ENCODE results near the gene NBPF1.
"Not testable (repeated sequence)": the region's sequence is repeated elsewhere in the genome, so short reads cannot be mapped to it uniquely, and the experiment has no call there.

The NBPF1 gene

DNA sequence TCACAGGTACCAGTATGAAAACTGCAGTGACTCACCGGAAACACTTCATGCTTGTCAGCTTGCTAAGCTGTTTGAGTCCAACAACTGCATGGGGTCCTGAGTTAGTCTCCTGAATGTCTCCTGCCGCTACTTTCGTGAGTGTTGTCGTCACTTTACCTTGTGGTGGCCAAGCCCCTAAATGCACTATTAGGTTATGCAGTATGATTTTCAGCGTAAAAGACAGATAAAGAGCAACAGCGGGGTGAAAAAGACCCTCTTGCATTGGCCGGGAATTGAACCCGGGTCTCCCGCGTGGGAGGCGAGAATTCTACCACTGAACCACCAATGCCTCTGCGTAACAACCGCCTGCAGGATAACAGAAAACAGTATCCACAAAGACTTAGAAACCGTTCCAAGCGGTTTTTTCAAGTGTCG is 67.7 kb downstream of the NBPF1 start:
- DNase-seq (ENCODE audit: low read depth in 3 of 3) = peak in 1 of 3 experiments; percentile 35

DNA sequence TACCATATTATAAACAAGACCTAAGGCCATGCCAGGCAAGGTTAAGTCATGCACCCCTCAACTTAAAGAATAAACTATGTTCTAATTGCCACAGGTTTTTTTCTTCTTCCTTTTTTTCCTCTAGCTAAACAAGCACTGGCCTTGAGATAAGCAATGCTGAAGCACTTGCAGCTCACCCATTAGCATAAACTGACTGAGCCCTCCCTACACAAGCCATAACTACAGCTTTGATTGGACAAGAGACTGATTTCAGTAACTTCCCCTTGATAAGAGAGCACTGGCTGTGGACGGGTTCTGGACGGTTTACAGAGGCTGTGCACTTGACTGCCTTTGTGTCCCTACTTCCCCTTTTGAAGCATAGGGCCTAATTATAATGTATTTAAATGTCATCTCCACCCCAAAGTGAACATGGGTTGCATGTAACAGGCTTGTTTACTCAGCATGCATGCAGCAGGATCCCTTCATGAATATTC is 72.9 kb downstream of the NBPF1 start:
- DNase-seq (ENCODE audit: low read depth in 3 of 3) = not testable (repeated sequence)

DNA sequence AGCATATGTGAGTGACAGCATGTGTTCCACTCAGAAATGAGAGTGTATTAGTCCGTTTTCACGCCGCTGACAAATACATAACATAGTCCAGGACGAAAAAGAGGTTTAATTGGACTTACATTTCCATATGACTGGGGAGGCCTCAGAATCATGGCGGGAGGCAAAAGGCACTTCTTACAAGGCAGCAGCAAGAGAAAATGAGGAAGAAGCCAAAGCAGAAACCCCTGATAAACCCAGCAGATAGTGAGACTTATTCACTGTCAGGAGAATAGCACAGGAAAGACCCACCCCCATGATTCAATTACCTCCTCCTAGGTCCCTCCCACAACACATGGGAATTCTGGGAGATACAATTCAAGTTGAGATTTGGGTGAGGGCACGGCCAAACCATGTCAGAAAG is 75.8 kb downstream of the NBPF1 start:
- not testable (repeated sequence) for DNase-seq (ENCODE audit: low read depth in 3 of 3)

DNA sequence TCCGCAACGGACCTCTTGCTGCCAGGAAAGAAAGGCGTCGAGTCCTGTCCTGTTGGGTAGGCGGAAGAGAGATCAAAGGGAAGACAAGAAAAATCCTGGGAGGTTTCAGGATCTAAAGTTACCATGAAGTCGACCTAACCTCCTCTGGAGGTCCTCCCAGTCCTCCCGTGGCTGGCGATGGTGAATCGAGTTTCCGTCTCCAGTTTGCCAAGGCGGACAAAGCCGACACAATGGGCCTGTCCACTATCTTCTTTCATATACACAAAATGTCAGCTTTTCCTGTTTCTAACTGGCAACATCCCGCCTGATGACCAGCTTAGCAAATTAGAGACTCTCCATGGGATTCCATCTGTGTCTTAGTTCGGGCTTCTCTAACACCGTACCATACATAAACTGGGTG is 76.6 kb downstream of the NBPF1 start:
- DNase-seq (ENCODE audit: low read depth in 3 of 3) = not testable (repeated sequence)

GRCh38 chr1:16535898-16536297 is 77.5 kb downstream of the NBPF1 start:
- not testable (repeated sequence) for DNase-seq (ENCODE audit: low read depth in 3 of 3)

GRCh38 chr1:16535487-16535886 is 77.9 kb downstream of the NBPF1 start:
- DNase-seq (ENCODE audit: low read depth in 3 of 3) = not testable (repeated sequence)

DNA sequence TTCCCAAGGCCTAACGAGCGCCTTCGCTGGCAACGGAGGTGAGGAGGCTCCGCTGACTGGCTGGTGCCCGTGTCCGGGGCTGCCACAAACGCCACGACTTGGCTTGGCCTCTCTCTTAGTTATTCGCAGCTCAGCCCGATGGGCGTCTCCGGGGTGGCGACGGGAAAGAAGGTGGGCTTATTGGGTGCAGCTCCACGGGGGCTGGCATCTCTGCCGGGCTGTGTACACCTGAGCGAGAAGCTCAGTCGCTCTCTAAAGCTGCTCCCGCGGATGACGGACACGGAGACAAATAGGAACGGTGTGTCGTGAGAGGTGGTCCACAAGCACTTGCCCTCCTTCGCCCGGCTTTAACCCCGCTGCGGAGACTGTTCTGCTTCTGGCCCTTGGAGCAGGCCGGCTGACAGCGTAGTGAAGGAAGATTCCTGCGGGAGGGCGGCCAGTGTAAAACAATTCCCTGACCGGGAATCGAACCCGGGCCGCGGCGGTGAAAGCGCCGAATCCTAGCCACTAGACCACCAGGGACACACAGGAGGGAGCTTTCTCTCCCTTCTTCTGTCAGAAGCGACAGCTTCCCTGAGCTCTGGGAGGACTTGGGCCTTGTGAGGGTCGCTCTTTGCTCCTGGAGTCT is 78.4 kb downstream of the NBPF1 start:
- DNase-seq (ENCODE audit: low read depth in 3 of 3) = peak; percentile 17 to 55 (median 21)

- not testable (repeated sequence) for DNase-seq (ENCODE audit: low read depth in 3 of 3)
Measured at GRCh38 chr1:16534239-16534828, 79.0 kb downstream of the NBPF1 start.

DNA sequence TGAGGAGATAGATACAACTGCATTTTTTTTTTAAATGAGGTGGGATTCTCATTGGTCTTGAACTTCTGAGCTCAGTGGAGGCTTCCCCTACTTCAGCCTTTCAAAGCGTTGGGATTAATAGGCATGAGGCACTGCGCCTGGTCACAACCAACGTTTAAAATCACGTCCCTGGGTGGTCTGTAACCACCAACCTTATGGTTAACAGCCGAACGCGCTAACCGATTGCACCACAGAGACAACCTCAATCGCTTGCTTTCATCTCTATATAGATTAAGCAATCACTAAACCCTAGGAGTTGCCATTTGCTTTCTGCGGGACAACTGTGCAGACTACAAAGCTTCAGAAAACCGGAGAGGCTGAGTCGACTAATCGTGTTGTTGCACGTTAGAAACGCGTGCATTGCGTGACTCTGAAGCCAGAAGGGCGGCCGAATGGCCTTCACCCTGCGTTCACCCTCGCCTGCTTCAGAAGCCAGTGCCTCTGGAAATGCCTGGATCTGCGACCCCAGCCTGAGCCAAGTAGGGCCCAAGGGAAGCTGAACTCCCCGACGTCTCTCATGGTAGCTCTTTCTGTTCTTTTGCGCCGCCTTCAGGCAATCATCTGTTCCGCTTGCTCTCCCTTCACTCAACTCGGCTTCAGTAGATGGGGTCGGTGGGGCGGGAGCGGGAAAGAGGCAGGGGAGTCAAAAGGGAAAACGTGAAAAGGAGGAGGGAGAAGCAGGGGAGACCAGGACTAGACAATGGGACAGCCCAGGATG is 81.0 kb downstream of the NBPF1 start:
- not testable (repeated sequence) for DNase-seq (ENCODE audit: low read depth in 3 of 3)

DNA sequence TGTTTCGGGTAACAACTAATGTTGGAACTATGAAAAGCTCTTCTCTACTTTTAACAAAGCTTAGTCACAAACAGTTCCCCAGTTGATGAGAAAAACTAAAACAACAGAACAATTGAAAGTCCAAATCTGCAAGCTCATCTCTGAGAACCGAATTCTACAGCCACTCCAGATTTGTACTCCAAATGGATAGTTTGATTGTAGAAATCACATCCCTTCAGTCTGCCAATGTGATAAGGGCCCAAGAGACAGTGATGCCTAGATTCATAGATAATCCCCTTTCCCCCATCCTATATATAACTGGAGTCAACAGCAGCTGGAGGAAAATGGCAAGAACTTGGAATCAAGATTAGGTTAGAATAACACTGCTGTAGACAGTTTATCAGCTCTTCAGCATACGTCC is 85.0 kb downstream of the NBPF1 start:
- DNase-seq (ENCODE audit: low read depth in 3 of 3) = not testable (repeated sequence)

- not testable (repeated sequence) for DNase-seq (ENCODE audit: low read depth in 3 of 3)
Measured at GRCh38 chr1:16525769-16526168, 87.6 kb downstream of the NBPF1 start.

DNA sequence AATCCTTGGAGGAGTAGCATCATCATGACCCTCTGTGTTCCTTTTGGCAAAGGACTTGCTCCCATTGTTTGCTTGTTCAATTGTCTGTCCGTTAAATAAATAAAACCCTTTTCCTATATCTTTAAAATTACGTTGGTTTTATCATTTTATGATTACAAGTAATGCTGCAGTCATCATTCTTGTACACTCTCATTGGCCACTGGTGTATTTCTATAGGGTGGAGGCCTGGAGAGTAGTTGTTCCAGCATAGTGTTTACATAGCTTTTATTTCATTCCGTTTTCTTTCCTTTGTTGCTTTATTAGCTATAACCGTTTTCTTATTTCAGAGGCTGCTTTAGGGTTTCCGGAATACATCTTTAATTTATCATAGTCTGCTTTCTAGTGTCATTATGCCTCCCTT is 91.7 kb downstream of the NBPF1 start:
- DNase-seq (ENCODE audit: low read depth in 3 of 3) = not testable (repeated sequence)

DNA sequence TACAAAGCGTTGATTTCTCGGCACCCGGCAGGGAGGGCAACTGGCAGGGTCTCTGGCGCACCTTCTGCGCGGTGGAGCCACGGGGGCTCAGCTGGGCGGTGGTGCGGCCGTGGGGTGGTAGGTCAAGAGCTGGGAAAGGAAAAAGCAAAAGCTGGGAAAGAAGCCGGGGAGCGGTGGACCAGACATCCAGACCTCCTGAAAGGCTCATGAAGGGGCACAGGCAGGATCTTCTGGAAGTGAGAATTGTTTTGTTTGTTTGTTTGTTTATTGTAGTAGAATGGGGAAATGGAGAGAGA is 92.1 kb downstream of the NBPF1 start:
- no peak for DNase-seq (ENCODE audit: low read depth in 3 of 3)

- not testable (repeated sequence) for DNase-seq (ENCODE audit: low read depth in 3 of 3)
Measured at GRCh38 chr1:16520435-16521287, 92.7 kb downstream of the NBPF1 start.

GRCh38 chr1:16519255-16519951 is 94.0 kb downstream of the NBPF1 start:
- not testable (repeated sequence) for DNase-seq (ENCODE audit: low read depth in 3 of 3)

- not testable (repeated sequence) for DNase-seq (ENCODE audit: low read depth in 3 of 3)
Measured at GRCh38 chr1:16518913-16519254, 94.5 kb downstream of the NBPF1 start.

- not testable (repeated sequence) for DNase-seq (ENCODE audit: low read depth in 3 of 3)
Measured at GRCh38 chr1:16516694-16517410, 96.5 kb downstream of the NBPF1 start.

GRCh38 chr1:16514107-16515055 is 99.0 kb downstream of the NBPF1 start, which contains the start of gene RNU1-1:
Gene RNU1-1, minus strand, starts transcription at chr1:16514285.
- DNase-seq (ENCODE audit: low read depth in 3 of 3) = peak; percentile 39 to 66 (median 47)

- peak; percentile 61 to 66 (median 62) for DNase-seq (ENCODE audit: low read depth in 3 of 3)
Measured at GRCh38 chr1:16513412-16514106, 99.8 kb downstream of the NBPF1 start.

Data from stimulated activated CD4-positive, alpha-beta T cell treated with anti-CD3 and anti-CD28 coated beads, TNF-alpha, amount 100 ng/mL, for 24 hours (primary cell).